Measurements from ENCODE around the gene ST6GALNAC4. TPM values are rescaled to one million over a fixed set of nuclear protein-coding genes. Genes with fewer than 3 reads are reported as not detected.
A peak's percentile ranks its signal among the peaks of the same experiment; 100 is the strongest.

ST6GALNAC4 gene
- total RNA-seq, 1 experiment from 2014 or later, result 13.2 TPM

GRCh38 chr9:127940593-127940992 lies 23.8 kb upstream of the ST6GALNAC4 start:
- Histone ChIP-seq H3K9me3 (no peaks in the 10 kb centered on the region), H3K27me3 (replicated peaks; ENCODE audit: control insufficient read depth, insufficient read depth, low read length) (no peaks in the 10 kb centered on the region), H3K4me3 (ENCODE audit: low read depth, low read length) (no peak overlapping the region), H3K36me3 (ENCODE audit: control insufficient read depth, insufficient read depth, low read length) (peaks cover 6% of the 10 kb centered on the region), H3K4me1 (0 out of 2 replicates have a peak, but pooled peaks cover 4% of the 10 kb centered on the region)
- no peaks in the 10 kb centered on the region for H3K27me3 Mint-ChIP-seq (ENCODE audit: insufficient read depth, unreplicated experiment)
- peaks cover 79% of the 10 kb centered on the region for H3K36me3 Mint-ChIP-seq (ENCODE audit: insufficient read depth, unreplicated experiment)
- ChIA-PET CTCF (interaction anchor here (2.1 kb wide), 1 partner anchor 10 kb away, joined by 11 read pairs; the partner anchor contains the start of gene PIP5KL1), POLR2A (no interaction called here)
- BruUV-seq (replicated peaks), result no TSS peak
- no peak for TF ChIP-seq CTCF (IDR thresholded peaks at IDR 0.05; ENCODE audit: insufficient read depth in 1 of 2, low read depth in 1 of 2, low read length in 1 of 2, severe bottlenecking in 1 of 2, unreplicated experiment in 1 of 2)
- no peak overlapping the region for H3K4me3 Mint-ChIP-seq (ENCODE audit: unreplicated experiment)
- DNase-seq, result no peak
- no peak overlapping the region for H3K27ac Mint-ChIP-seq (ENCODE audit: unreplicated experiment)
- intact Hi-C loops (cut with micrococcal nuclease; ENCODE audit: unreplicated experiment), result loop anchor here (5.0 kb wide), 1 partner anchor 42 kb away; the partner anchor contains the start of gene EEIG1
- no peaks in the 10 kb centered on the region for H3K9me3 Mint-ChIP-seq (ENCODE audit: unreplicated experiment)
- peaks cover 9% of the 10 kb centered on the region for H3K4me1 Mint-ChIP-seq (ENCODE audit: low read depth, unreplicated experiment)

GRCh38 chr9:127938298-127938690 lies 21.5 kb upstream of the ST6GALNAC4 start:
- Mint-ChIP-seq H3K9me3 (ENCODE audit: unreplicated experiment) (no peaks in the 10 kb centered on the region), H3K36me3 (ENCODE audit: insufficient read depth, unreplicated experiment) (peaks cover 79% of the 10 kb centered on the region), H3K27me3 (ENCODE audit: insufficient read depth, unreplicated experiment) (no peaks in the 10 kb centered on the region), H3K4me3 (ENCODE audit: unreplicated experiment) (peak overlapping the region; percentile 82), H3K4me1 (ENCODE audit: low read depth, unreplicated experiment) (peaks cover 9% of the 10 kb centered on the region), H3K27ac (ENCODE audit: unreplicated experiment) (peak overlapping the region; percentile 88)
- DNase-seq, result no peak
- intact Hi-C loops (cut with micrococcal nuclease; ENCODE audit: unreplicated experiment), result no loop called here
- CTCF ChIA-PET, result no interaction called here
- Histone ChIP-seq H3K9me3 (no peaks in the 10 kb centered on the region), H3K36me3 (ENCODE audit: control insufficient read depth, insufficient read depth, low read length) (peaks cover 4% of the 10 kb centered on the region), H3K4me3 (ENCODE audit: low read depth, low read length) (no peak overlapping the region), H3K4me1 (0 out of 2 replicates have a peak, but pooled peaks cover 4% of the 10 kb centered on the region), H3K27me3 (replicated peaks; ENCODE audit: control insufficient read depth, insufficient read depth, low read length) (no peaks in the 10 kb centered on the region)
- BruUV-seq (replicated peaks), result no TSS peak
- POLR2A ChIA-PET, result no interaction called here
- no peak for TF ChIP-seq CTCF (IDR thresholded peaks at IDR 0.05; ENCODE audit: insufficient read depth in 1 of 2, low read depth in 1 of 2, low read length in 1 of 2, severe bottlenecking in 1 of 2, unreplicated experiment in 1 of 2)

- Histone ChIP-seq H3K4me3 (ENCODE audit: low read depth, low read length) (peak within 1 kb of the TSS; percentile 78), H3K27me3 (replicated peaks; ENCODE audit: control insufficient read depth, insufficient read depth, low read length) (no peaks in the 10 kb centered on the region), H3K4me1 (0 out of 2 replicates have a peak, but pooled peaks cover 4% of the 10 kb centered on the region), H3K36me3 (ENCODE audit: control insufficient read depth, insufficient read depth, low read length) (peaks cover 2% of the 10 kb centered on the region; the same call in 1 of the 2 replicates), H3K9me3 (no peaks in the 10 kb centered on the region)
- Mint-ChIP-seq H3K36me3 (ENCODE audit: insufficient read depth, unreplicated experiment) (peaks cover 78% of the 10 kb centered on the region), H3K27me3 (ENCODE audit: insufficient read depth, unreplicated experiment) (no peaks in the 10 kb centered on the region), H3K27ac (ENCODE audit: unreplicated experiment) (peak within 1 kb of the TSS; percentile 88), H3K4me1 (ENCODE audit: low read depth, unreplicated experiment) (peaks cover 15% of the 10 kb centered on the region), H3K9me3 (ENCODE audit: unreplicated experiment) (no peaks in the 10 kb centered on the region), H3K4me3 (ENCODE audit: unreplicated experiment) (peak within 1 kb of the TSS; percentile 82)
- POLR2A ChIA-PET, result no interaction called here
- intact Hi-C loops (cut with micrococcal nuclease; ENCODE audit: unreplicated experiment), result no loop called here
- TF ChIP-seq CTCF (IDR thresholded peaks at IDR 0.05; ENCODE audit: insufficient read depth in 1 of 2, low read depth in 1 of 2, low read length in 1 of 2, severe bottlenecking in 1 of 2, unreplicated experiment in 1 of 2), result no peak
- CTCF ChIA-PET, result no interaction called here
- DNase-seq, result peak; percentile 83
- TSS peak; percentile 69 for BruUV-seq (replicated peaks)
Measured at GRCh38 chr9:127937388-127938297, 20.8 kb upstream of the ST6GALNAC4 start, which contains the start of gene DPM2. Gene DPM2 (minus strand): TSS chr9:127937854. CDS start chr9:127937820, 34 bp downstream.

Data from Caco-2 (cell line).